ENCODE data around the gene RAB27B.

Gene RAB27B

DNA sequence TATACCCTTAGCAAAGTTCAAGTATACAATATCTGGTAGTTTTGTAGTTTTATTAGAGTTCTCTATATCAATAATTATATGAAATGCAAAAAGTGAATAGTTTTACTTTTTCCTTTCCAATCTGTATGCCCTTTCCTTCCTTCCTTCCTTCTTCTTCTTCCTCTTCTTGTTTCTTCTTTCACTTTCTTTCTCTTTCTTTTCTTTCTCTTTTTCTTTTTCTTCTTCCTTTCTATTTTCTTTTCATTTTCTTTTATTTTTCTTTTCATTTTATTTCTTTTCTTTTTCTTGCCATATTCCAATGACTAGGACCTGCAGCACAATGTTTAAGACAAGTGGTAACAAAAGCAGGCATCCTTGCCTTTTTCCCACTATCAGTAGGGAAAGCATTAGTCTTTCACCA, 71.2 kb downstream of the RAB27B start:
- Histone ChIP-seq H3K4me1 (no peaks in the 10 kb centered on the region), H2AFZ (no peak overlapping the region), H3K9me3 (ENCODE audit: control insufficient read depth, low read length) (no peaks in the 10 kb centered on the region), H3K79me2 (no peaks in the 10 kb centered on the region), H3K27me3 (ENCODE audit: control insufficient read depth, insufficient read depth, low read length) (no peaks in the 10 kb centered on the region), H3K4me3 (ENCODE audit: low read depth, low read length) (no peak overlapping the region), H3K9ac (no peak overlapping the region), H3K4me2 (ENCODE audit: low read length) (no peak overlapping the region), H3K36me3 (ENCODE audit: control insufficient read depth, insufficient read depth, low read length) (no peaks in the 10 kb centered on the region), H3K27ac (no peak overlapping the region)
- TF ChIP-seq, protein P1, sequence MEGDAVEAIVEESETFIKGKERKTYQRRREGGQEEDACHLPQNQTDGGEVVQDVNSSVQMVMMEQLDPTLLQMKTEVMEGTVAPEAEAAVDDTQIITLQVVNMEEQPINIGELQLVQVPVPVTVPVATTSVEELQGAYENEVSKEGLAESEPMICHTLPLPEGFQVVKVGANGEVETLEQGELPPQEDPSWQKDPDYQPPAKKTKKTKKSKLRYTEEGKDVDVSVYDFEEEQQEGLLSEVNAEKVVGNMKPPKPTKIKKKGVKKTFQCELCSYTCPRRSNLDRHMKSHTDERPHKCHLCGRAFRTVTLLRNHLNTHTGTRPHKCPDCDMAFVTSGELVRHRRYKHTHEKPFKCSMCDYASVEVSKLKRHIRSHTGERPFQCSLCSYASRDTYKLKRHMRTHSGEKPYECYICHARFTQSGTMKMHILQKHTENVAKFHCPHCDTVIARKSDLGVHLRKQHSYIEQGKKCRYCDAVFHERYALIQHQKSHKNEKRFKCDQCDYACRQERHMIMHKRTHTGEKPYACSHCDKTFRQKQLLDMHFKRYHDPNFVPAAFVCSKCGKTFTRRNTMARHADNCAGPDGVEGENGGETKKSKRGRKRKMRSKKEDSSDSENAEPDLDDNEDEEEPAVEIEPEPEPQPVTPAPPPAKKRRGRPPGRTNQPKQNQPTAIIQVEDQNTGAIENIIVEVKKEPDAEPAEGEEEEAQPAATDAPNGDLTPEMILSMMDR (IDR thresholded peaks at IDR 0.05), result no peak

DNA sequence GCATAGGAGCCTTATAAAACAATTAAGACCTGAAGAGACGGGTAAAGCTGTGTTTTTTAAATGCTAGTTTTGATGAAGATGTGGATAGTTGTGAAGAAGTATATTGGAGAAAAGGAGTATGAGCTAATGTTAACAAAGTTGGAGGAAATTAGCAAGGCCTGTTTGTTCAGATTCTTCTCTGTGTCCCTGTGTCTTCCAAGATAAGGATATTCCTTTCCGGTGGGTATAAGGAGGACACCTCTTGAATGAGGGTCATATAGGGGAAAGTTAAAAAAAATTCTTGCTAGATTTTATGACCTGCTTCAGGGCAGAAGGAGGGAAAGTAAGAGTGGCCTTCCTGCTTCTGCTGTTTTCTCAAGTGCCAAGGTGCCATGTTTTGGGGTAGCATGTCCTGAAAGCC, 72.0 kb downstream of the RAB27B start:
- Histone ChIP-seq H3K36me3 (ENCODE audit: control insufficient read depth, insufficient read depth, low read length) (no peaks in the 10 kb centered on the region), H3K4me1 (no peaks in the 10 kb centered on the region), H3K9me3 (ENCODE audit: control insufficient read depth, low read length) (no peaks in the 10 kb centered on the region), H3K27ac (no peak overlapping the region), H3K4me2 (ENCODE audit: low read length) (no peak overlapping the region), H3K27me3 (ENCODE audit: control insufficient read depth, insufficient read depth, low read length) (no peaks in the 10 kb centered on the region), H3K79me2 (no peaks in the 10 kb centered on the region), H3K4me3 (ENCODE audit: low read depth, low read length) (no peak overlapping the region), H3K9ac (no peak overlapping the region), H2AFZ (no peak overlapping the region)
- TF ChIP-seq, protein P1 (IDR thresholded peaks at IDR 0.05), result no peak

- H3K4me2 ChIP-seq (ENCODE audit: low read length), result no peak overlapping the region
- H3K9me3 ChIP-seq (ENCODE audit: control insufficient read depth, low read length), result no peaks in the 10 kb centered on the region
- H3K27ac ChIP-seq, result no peak overlapping the region
- H3K9ac ChIP-seq, result no peak overlapping the region
- TF ChIP-seq, protein P1 (IDR thresholded peaks at IDR 0.05), result no peak
- H2AFZ ChIP-seq, result no peak overlapping the region
- H3K4me3 ChIP-seq (ENCODE audit: low read depth, low read length), result no peak overlapping the region
- no peaks in the 10 kb centered on the region for H3K4me1 ChIP-seq
- H3K79me2 ChIP-seq, result no peaks in the 10 kb centered on the region
- H3K36me3 ChIP-seq (ENCODE audit: control insufficient read depth, insufficient read depth, low read length), result no peaks in the 10 kb centered on the region
- H3K27me3 ChIP-seq (ENCODE audit: control insufficient read depth, insufficient read depth, low read length), result no peaks in the 10 kb centered on the region
Observed at GRCh38 chr18:54904581-54904980, 76.3 kb downstream of the RAB27B start.

DNA sequence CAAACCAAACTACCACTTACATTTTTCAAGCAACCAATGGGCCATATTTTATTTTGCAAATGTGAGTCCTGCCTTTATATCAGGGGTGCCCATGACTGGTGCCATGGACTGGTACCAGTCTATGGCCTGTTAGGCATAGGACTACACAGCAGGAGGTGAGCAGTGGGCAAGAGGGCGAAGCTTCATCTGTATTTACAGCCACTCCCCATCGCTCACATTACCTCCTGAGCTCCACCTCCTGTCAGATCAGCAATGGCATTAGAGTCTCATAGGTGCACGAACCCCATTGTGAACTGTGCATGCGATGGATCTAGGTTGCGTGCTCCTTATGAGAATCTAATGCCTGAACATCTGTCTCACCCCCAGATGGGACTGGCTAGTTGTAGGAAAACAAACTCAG, 77.4 kb downstream of the RAB27B start:
- no peak overlapping the region for H3K4me2 ChIP-seq (ENCODE audit: low read length)
- H3K9me3 ChIP-seq (ENCODE audit: control insufficient read depth, low read length), result no peaks in the 10 kb centered on the region
- H3K79me2 ChIP-seq, result no peaks in the 10 kb centered on the region
- H3K4me1 ChIP-seq, result no peaks in the 10 kb centered on the region
- H3K4me3 ChIP-seq (ENCODE audit: low read depth, low read length), result no peak overlapping the region
- no peak overlapping the region for H2AFZ ChIP-seq
- H3K27me3 ChIP-seq (ENCODE audit: control insufficient read depth, insufficient read depth, low read length), result no peaks in the 10 kb centered on the region
- H3K9ac ChIP-seq, result no peak overlapping the region
- H3K27ac ChIP-seq, result no peak overlapping the region
- no peaks in the 10 kb centered on the region for H3K36me3 ChIP-seq (ENCODE audit: control insufficient read depth, insufficient read depth, low read length)
- TF ChIP-seq, protein P1 (IDR thresholded peaks at IDR 0.05), result no peak

DNA sequence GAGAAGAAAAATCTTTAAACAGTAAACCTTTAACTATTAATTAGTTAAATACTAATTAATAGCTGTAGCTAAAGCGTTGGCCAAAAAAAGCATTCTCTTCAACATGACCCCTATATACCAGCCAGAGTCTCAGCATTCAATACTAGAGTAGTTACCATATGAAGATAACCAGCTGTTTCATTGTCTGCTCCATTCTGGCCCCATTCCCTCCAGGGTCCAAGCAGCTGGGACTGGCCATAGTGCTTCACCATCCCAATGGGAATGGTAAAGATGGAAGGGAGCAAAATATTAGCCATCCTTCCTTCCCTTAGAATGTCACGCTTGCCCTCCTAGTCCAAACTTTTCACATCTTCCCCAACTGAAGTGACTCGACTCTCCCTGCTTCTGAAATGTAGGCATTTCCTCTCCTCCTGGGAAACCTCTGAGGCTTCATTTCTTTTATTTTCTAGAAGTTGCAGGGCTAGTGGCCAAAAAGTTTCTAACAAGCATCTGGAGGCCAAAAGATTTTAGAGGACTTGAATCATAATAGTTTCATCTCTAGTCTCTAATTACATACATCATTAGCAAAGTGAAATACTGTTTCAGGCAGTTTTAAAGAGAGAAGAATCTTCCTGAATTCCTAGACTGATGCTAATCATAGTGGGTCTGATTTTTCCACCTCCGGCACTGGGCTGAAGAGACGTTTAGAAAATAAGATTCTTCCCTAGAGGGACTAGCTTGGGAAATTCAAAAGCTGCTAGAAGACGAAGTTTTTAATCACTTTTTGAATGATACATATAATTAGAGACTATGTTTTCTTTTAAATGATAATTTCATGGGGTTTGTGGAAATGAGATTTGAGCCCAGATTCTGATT, 78.3 kb downstream of the RAB27B start:
- Histone ChIP-seq H2AFZ (no peak overlapping the region), H3K36me3 (ENCODE audit: control insufficient read depth, insufficient read depth, low read length) (no peaks in the 10 kb centered on the region), H3K4me3 (ENCODE audit: low read depth, low read length) (no peak overlapping the region), H3K9ac (no peak overlapping the region), H3K79me2 (no peaks in the 10 kb centered on the region), H3K9me3 (ENCODE audit: control insufficient read depth, low read length) (no peaks in the 10 kb centered on the region), H3K4me2 (ENCODE audit: low read length) (no peak overlapping the region), H3K4me1 (no peaks in the 10 kb centered on the region), H3K27ac (no peak overlapping the region), H3K27me3 (ENCODE audit: control insufficient read depth, insufficient read depth, low read length) (no peaks in the 10 kb centered on the region)
- TF ChIP-seq, protein P1 (IDR thresholded peaks at IDR 0.05), result no peak
